ENCODE results near the gene PPIL6. TPM values are rescaled to one million over a fixed set of nuclear protein-coding genes. Genes with fewer than 3 reads are reported as not detected.
A peak's percentile ranks its signal among the peaks of the same experiment; 100 is the strongest.

PPIL6 gene
- total RNA-seq, 3 donors from 2014 or later = 0.67 to 5.5 (median 2.9) TPM

- no peak for TF ChIP-seq CTCF (IDR thresholded peaks at IDR 0.05)
- intact Hi-C loops (cut with DNase I, micrococcal nuclease) = no loop called here
- ATAC-seq (no peak), DNase-seq (peak in 1 of 3 donors; percentile 62)
- Histone ChIP-seq H3K4me3 (no peak overlapping the region), H3K9me3 (no peaks in the 10 kb centered on the region), H3K36me3 (ENCODE audit: low read depth) (no peaks in the 10 kb centered on the region), H3K4me1 (ENCODE audit: low read depth) (peaks cover 31% of the 10 kb centered on the region)
These were observed 13.4 kb upstream of the PPIL6 start for GRCh38 chr6:109453594-109454495.

DNA sequence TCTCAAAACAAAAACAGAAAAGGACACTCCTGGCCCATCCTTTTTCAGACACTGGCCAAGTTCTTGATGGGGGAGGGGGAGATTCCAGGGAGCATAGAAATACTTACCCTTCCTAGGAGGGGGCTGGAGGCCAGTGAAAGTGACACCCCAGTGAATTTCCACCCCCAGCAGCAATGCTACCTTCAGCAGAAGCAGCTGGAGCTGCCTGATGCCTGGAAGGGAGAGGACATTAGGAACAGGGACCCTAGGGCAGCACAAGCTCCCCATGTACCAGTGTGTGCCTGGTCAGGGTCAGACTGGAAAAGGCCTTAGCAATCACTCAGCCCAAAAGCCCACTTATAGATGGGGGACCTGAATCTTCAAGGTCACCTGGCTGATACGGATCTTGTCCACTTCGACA, 12.7 kb upstream of the PPIL6 start:
- Histone ChIP-seq H3K36me3 (ENCODE audit: low read depth) (no peaks in the 10 kb centered on the region), H3K4me1 (ENCODE audit: low read depth) (peaks cover 27% of the 10 kb centered on the region), H3K9me3 (no peaks in the 10 kb centered on the region), H3K4me3 (no peak overlapping the region)
- no peak for DNase-seq
- TF ChIP-seq CTCF (IDR thresholded peaks at IDR 0.05) = no peak
- intact Hi-C loops (cut with DNase I, micrococcal nuclease) = no loop called here
- no peak for ATAC-seq

DNA sequence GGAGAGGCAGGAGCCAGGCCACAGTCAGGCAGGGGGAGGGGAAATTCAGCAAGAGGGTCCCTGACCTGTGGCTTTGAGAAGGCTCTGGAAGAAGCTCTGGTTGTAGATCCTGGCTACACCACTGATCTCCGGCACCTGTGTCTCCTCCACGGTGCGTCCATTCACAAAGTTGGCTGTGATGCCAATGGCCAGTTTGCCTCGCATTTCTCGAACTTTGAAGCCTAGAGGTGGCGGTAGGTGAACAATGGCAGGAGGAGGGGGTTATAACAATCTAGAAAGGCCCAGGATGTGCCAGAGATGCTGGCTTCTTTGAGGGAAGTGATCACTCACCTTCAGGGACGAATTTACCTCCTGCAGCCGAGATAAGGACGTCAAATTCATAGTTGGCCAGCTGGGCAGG, 11.8 kb upstream of the PPIL6 start:
- intact Hi-C loops (cut with DNase I, micrococcal nuclease) = no loop called here
- no peak for TF ChIP-seq CTCF (IDR thresholded peaks at IDR 0.05)
- H3K36me3 ChIP-seq (ENCODE audit: low read depth) = no peaks in the 10 kb centered on the region

GRCh38 chr6:109451376-109451775, 10.9 kb upstream of the PPIL6 start:
- Histone ChIP-seq H3K9me3 (no peaks in the 10 kb centered on the region), H3K4me3 (no peak overlapping the region), H3K4me1 (ENCODE audit: low read depth) (peaks cover 9% of the 10 kb centered on the region), H3K36me3 (ENCODE audit: low read depth) (no peaks in the 10 kb centered on the region)
- no peak for ATAC-seq
- intact Hi-C loops (cut with DNase I, micrococcal nuclease) = no loop called here
- no peak for DNase-seq
- no peak for TF ChIP-seq CTCF (IDR thresholded peaks at IDR 0.05)

More for the DNA sequence above, 11.8 kb upstream of the PPIL6 start:
- H3K4me1 ChIP-seq (ENCODE audit: low read depth) = peaks cover 17% of the 10 kb centered on the region
- DNase-seq (no peak), ATAC-seq (no peak)
- no peaks in the 10 kb centered on the region for H3K9me3 ChIP-seq
- no peak overlapping the region for H3K4me3 ChIP-seq

- no peak for TF ChIP-seq CTCF (IDR thresholded peaks at IDR 0.05)
- Histone ChIP-seq H3K9me3 (no peaks in the 10 kb centered on the region), H3K4me1 (ENCODE audit: low read depth) (peaks cover 12% of the 10 kb centered on the region), H3K36me3 (ENCODE audit: low read depth) (no peaks in the 10 kb centered on the region), H3K4me3 (no peak overlapping the region)
- no peak for ATAC-seq
- intact Hi-C loops (cut with DNase I, micrococcal nuclease) = no loop called here
- no peak for DNase-seq
These were observed 10.4 kb upstream of the PPIL6 start for GRCh38 chr6:109450801-109451200.
